WERI-Rb-1 (cell line): ENCODE data around the gene COPB2.
"Not testable (repeated sequence)": the region's sequence is repeated elsewhere in the genome, so short reads cannot be mapped to it uniquely, and the experiment has no call there.

Experiments
- DNase-seq: peaks from one replicate; pipeline ENCODE4 v3.0.0-alpha.2; 2020
- H3K27ac ChIP-seq: fragments of 250-450 bp; sonication (Bioruptor Pico); 2 replicates; pipeline ENCODE4 v1.5.1; 2020; ENCODE audit warnings: mild to moderate bottlenecking, moderate library complexity
- H3K27me3 ChIP-seq: fragments of 250-450 bp; sonication (Bioruptor Pico); 2 replicates; pipeline ENCODE4 v1.5.1; 2021; ENCODE audit warnings: mild to moderate bottlenecking, low read depth, moderate library complexity; ENCODE audit not compliant: insufficient read depth, severe bottlenecking
- H3K36me3 ChIP-seq: fragments of 250-450 bp; sonication (Bioruptor Pico); 2 replicates; pipeline ENCODE4 v1.5.1; 2020; ENCODE audit warnings: mild to moderate bottlenecking, moderate library complexity
- H3K4me3 ChIP-seq: 2 replicates; pipeline ENCODE4 v1.5.1; 2011; ENCODE audit warnings: low read depth, mild to moderate bottlenecking, control low read depth, low read length
- H3K9me3 ChIP-seq: fragments of 250-450 bp; sonication (Bioruptor Pico); 2 replicates; pipeline ENCODE4 v1.5.1; 2021; ENCODE audit warnings: mild to moderate bottlenecking, moderate library complexity; ENCODE audit not compliant: severe bottlenecking
- CTCF ChIP-seq: IDR thresholded peaks from 2 replicates; pipeline ENCODE4 v1.5.1; 2011; ENCODE audit warnings: low read depth, mild to moderate bottlenecking, control low read depth, inconsistent platforms, low read length

COPB2 gene

DNA sequence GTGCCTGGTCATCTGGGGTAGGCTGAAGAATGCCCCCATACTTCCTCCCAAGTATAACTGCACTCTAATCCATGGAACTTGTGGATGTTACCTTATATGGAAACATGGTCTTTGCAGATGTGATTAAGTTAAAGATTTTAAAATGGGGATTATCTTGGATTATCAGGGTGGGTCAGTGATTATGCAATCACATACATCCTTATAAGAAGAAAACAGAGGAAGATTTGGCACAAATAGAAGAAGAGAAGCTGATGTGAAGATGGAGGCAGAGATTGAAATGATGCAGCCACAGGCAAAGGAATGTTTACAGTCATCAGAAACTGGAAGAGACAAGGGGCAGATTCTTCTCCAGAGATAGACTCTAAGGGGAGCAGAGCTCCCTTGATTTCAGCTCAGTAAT, 47.4 kb downstream of the COPB2 start:
- Histone ChIP-seq H3K27me3 (no peaks in the 10 kb centered on the region), H3K4me3 (no peak overlapping the region), H3K36me3 (peaks cover 15% of the 10 kb centered on the region), H3K9me3 (no peaks in the 10 kb centered on the region), H3K27ac (no peak overlapping the region)
- DNase-seq, result no peak
- TF ChIP-seq CTCF, result no peak

DNA sequence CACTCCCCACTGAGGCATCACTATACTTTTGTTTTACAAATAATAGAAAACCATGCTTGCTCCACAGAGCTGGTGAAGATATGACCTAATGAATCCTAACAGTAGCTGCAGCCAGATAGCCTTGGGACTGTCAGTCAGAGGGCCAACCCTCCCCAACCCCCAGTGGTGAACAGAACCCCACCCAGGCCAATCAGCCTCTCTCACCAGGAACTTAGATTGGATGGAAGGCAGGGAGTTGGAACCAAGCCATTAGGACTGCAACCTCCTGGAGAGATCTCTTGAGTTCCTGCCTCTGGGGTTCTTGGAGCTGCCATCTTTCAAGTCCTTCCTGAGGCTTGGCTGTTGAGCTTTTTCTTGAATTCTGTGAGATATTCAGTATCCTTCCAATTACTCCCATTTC, 48.7 kb downstream of the COPB2 start:
- DNase-seq, result no peak
- H3K4me3 ChIP-seq, result no peak overlapping the region
- H3K27me3 ChIP-seq, result no peaks in the 10 kb centered on the region
- TF ChIP-seq CTCF, result no peak
- peaks cover 4% of the 10 kb centered on the region for H3K36me3 ChIP-seq
- H3K27ac ChIP-seq, result no peak overlapping the region
- no peaks in the 10 kb centered on the region for H3K9me3 ChIP-seq

DNA sequence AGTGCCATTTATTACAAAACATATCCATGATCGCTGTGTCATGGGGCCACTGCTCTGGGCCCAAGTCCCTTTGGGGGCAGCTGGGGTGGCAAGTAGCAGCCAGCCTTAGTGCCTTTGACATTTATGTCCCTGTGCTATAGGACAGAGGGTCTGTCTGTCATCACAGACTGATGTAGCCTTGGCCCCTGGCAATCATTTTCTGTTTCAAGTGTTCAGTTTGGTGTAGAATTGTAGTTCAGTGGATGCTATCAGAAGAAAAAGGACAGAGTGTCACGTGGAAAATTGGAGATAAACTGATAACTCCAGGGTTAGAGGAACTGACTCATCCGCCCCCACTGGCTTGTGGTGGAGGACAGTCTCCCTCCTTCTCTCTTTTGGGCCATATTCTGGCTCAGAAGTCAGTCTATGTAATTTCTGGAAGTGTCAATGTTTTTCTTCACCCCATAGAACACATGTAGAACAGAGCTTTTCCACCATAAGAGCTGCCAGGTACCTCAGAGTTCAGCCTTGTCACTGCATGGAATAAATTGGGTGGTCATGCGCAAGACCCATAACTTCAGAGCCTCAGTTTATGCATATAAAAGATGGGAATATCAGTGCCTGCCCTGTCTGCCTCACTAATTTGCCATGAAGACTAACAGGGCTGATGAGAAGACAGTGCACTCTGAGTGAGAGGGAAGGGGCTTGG, 50.1 kb downstream of the COPB2 start:
- H3K36me3 ChIP-seq, result peaks cover 4% of the 10 kb centered on the region
- no peak for TF ChIP-seq CTCF
- H3K27ac ChIP-seq, result no peak overlapping the region
- DNase-seq, result no peak
- H3K27me3 ChIP-seq, result no peaks in the 10 kb centered on the region
- no peak overlapping the region for H3K4me3 ChIP-seq
- no peaks in the 10 kb centered on the region for H3K9me3 ChIP-seq

GRCh38 chr3:139338405-139338804, 51.0 kb downstream of the COPB2 start:
- no peak overlapping the region for H3K27ac ChIP-seq
- no peaks in the 10 kb centered on the region for H3K36me3 ChIP-seq
- H3K9me3 ChIP-seq, result no peaks in the 10 kb centered on the region
- H3K4me3 ChIP-seq, result no peak overlapping the region
- no peaks in the 10 kb centered on the region for H3K27me3 ChIP-seq
- TF ChIP-seq CTCF, result no peak
- no peak for DNase-seq

GRCh38 chr3:139334675-139335074, 54.8 kb downstream of the COPB2 start:
- not testable (repeated sequence) for H3K27me3 ChIP-seq, H3K4me3 ChIP-seq, H3K27ac ChIP-seq, DNase-seq, H3K9me3 ChIP-seq, H3K36me3 ChIP-seq

DNA sequence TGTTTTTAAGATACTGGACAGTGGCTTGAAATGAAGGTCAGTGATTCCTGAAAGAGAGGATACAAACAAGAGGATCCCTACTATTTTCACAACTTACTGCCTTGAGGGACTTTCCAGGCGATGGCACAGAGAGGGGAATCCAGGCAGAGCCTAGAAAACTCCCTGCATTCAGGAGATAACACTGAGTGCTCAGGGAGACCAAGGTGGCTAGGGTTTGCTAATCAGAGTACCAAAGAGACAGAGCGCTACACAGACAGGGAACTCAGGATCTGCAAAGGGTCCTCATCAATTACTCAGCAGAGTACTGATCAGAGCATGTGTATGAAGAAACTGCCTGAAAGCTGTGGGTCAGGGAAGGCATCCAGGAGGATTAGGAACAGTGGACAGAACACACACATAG, 57.4 kb downstream of the COPB2 start:
- TF ChIP-seq CTCF, result no peak
- Histone ChIP-seq H3K27ac (no peak overlapping the region), H3K9me3 (no peaks in the 10 kb centered on the region), H3K4me3 (no peak overlapping the region), H3K36me3 (no peaks in the 10 kb centered on the region), H3K27me3 (no peaks in the 10 kb centered on the region)
- DNase-seq, result no peak
